ENCODE data around the gene GMDS.

GRCh38 chr6:2204272-2204671 is 41.1 kb downstream of the GMDS start:
- TF ChIP-seq REST (IDR thresholded peaks at IDR 0.05; ENCODE audit: unreplicated experiment) (no peak), CTCF (conservative IDR thresholded peaks at IDR 0.05; ENCODE audit: low read depth in 2 of 2) (no peak), CREB1 (CRISPR knock-in tag; IDR thresholded peaks at IDR 0.05; ENCODE audit: low read depth) (no peak), POLR2AphosphoS5 (IDR thresholded peaks at IDR 0.05; ENCODE audit: low read depth) (no peak), EZH2 (IDR thresholded peaks at IDR 0.05; ENCODE audit: low read depth, unreplicated experiment) (no peak), EZH2phosphoT487 (IDR thresholded peaks at IDR 0.05; ENCODE audit: unreplicated experiment) (no peak), ETS1 (IDR thresholded peaks at IDR 0.05) (no peak), JUNB (IDR thresholded peaks at IDR 0.05; ENCODE audit: unreplicated experiment) (no peak)
